SK-N-SH treated with all-trans-retinoic acid at 6 μM for 48 hours (cell line): ENCODE measurements around the gene PNPLA6.

ENCODE experiments used
- ISL1 ChIP-seq: fragments of 250-450 bp; sonication (Bioruptor Pico); IDR thresholded peaks from 2 replicates; pipeline ENCODE4 v2.1.2; 2022; ENCODE audit warnings: mild to moderate bottlenecking, moderate library complexity
- OSR1 ChIP-seq: fragments of 250-450 bp; sonication (Bioruptor Pico); IDR thresholded peaks from 2 replicates; pipeline ENCODE4 v1.8.0; 2022; ENCODE audit warnings: moderate library complexity, mild to moderate bottlenecking, inconsistent platforms
- RARB ChIP-seq: fragments of 250-450 bp; sonication (Bioruptor Pico); IDR thresholded peaks from 2 replicates; pipeline ENCODE4 v1.8.0; 2021; ENCODE audit warnings: mild to moderate bottlenecking, moderate library complexity
- ZNF565 ChIP-seq: fragments of 450-650 bp; formaldehyde crosslinking; conservative IDR thresholded peaks from 2 replicates; pipeline ENCODE4 v1.5.0; 2020; ENCODE audit warnings: low read depth, mild to moderate bottlenecking, moderate library complexity
- TF ChIP-seq, protein P1 (sequence below): fragments of 250-450 bp; sonication (Bioruptor Pico); IDR thresholded peaks from 2 replicates; pipeline ENCODE4 v1.5.1; 2021; ENCODE audit warnings: mild to moderate bottlenecking, moderate library complexity
- TF ChIP-seq, protein P2 (sequence below): fragments of 250-450 bp; sonication (Bioruptor Pico); IDR thresholded peaks from 2 replicates; pipeline ENCODE4 v1.8.0; 2020; ENCODE audit warnings: mild to moderate bottlenecking, moderate library complexity, borderline replicate concordance

GRCh38 chr19:7554990-7555864 is 19.7 kb downstream of the PNPLA6 start:
- TF ChIP-seq RARB (CRISPR knock-in tag), result no peak
- TF ChIP-seq ZNF565 (CRISPR knock-in tag), result no peak
- TF ChIP-seq, protein P1, sequence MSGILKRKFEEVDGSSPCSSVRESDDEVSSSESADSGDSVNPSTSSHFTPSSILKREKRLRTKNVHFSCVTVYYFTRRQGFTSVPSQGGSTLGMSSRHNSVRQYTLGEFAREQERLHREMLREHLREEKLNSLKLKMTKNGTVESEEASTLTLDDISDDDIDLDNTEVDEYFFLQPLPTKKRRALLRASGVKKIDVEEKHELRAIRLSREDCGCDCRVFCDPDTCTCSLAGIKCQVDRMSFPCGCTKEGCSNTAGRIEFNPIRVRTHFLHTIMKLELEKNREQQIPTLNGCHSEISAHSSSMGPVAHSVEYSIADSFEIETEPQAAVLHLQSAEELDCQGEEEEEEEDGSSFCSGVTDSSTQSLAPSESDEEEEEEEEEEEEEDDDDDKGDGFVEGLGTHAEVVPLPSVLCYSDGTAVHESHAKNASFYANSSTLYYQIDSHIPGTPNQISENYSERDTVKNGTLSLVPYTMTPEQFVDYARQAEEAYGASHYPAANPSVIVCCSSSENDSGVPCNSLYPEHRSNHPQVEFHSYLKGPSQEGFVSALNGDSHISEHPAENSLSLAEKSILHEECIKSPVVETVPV (CRISPR knock-in tag), result no peak
- TF ChIP-seq, protein P2, sequence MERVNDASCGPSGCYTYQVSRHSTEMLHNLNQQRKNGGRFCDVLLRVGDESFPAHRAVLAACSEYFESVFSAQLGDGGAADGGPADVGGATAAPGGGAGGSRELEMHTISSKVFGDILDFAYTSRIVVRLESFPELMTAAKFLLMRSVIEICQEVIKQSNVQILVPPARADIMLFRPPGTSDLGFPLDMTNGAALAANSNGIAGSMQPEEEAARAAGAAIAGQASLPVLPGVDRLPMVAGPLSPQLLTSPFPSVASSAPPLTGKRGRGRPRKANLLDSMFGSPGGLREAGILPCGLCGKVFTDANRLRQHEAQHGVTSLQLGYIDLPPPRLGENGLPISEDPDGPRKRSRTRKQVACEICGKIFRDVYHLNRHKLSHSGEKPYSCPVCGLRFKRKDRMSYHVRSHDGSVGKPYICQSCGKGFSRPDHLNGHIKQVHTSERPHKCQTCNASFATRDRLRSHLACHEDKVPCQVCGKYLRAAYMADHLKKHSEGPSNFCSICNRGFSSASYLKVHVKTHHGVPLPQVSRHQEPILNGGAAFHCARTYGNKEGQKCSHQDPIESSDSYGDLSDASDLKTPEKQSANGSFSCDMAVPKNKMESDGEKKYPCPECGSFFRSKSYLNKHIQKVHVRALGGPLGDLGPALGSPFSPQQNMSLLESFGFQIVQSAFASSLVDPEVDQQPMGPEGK, result no peak
- no peak for TF ChIP-seq ISL1 (CRISPR knock-in tag)
- TF ChIP-seq OSR1 (CRISPR knock-in tag), result no peak
